ENCODE measurements around the gene OR2B6.

GRCh38 chr6:27911956-27912446 lies 45.0 kb upstream of the OR2B6 start, which contains the start of gene OR2B2:
- no peak for TF ChIP-seq POLR2A (IDR thresholded peaks at IDR 0.05)
- TF ChIP-seq CTCF (IDR thresholded peaks at IDR 0.05 in 8 of 11, conservative IDR thresholded peaks at IDR 0.05 in 3 of 11) = no peak

Data from spleen (tissue), 7 donors.